Choroid plexus epithelial cell (primary cell): ENCODE results near the gene ZNF792.

Source experiments
- DNase-seq: peaks from one replicate; pipeline ENCODE4 v3.0.0-alpha.2; 2010; ENCODE audit warnings: low read depth
- H3K4me3 ChIP-seq: 2 replicates; pipeline ENCODE4 v1.5.1; 2011; ENCODE audit warnings: low read depth, mild to moderate bottlenecking, control low read depth, low read length, moderate library complexity
- TF ChIP-seq, protein P1 (sequence below): conservative IDR thresholded peaks from 2 replicates; pipeline ENCODE4 v1.5.1; 2011; ENCODE audit warnings: low read depth, mild to moderate bottlenecking, control low read depth, inconsistent platforms, low read length, moderate library complexity

ZNF792 gene

GRCh38 chr19:34963573-34964406, at the start of gene ZNF792:
TSS of gene ZNF792 (minus strand) at chr19:34964229. CDS start at chr19:34963662, 567 bp downstream.
- H3K4me3 ChIP-seq: peak within 1 kb of the TSS; percentile 81
- TF ChIP-seq, protein P1, sequence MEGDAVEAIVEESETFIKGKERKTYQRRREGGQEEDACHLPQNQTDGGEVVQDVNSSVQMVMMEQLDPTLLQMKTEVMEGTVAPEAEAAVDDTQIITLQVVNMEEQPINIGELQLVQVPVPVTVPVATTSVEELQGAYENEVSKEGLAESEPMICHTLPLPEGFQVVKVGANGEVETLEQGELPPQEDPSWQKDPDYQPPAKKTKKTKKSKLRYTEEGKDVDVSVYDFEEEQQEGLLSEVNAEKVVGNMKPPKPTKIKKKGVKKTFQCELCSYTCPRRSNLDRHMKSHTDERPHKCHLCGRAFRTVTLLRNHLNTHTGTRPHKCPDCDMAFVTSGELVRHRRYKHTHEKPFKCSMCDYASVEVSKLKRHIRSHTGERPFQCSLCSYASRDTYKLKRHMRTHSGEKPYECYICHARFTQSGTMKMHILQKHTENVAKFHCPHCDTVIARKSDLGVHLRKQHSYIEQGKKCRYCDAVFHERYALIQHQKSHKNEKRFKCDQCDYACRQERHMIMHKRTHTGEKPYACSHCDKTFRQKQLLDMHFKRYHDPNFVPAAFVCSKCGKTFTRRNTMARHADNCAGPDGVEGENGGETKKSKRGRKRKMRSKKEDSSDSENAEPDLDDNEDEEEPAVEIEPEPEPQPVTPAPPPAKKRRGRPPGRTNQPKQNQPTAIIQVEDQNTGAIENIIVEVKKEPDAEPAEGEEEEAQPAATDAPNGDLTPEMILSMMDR: no peak
- DNase-seq: peak; percentile 39

- peak; percentile 79 for DNase-seq
- no peak overlapping the region for H3K4me3 ChIP-seq
- TF ChIP-seq, protein P1: peak; percentile 97
These were observed 49.2 kb upstream of the ZNF792 start for GRCh38 chr19:35013041-35013819.

GRCh38 chr19:35011737-35012682, 48.0 kb upstream of the ZNF792 start:
- H3K4me3 ChIP-seq: no peak overlapping the region
- TF ChIP-seq, protein P1: no peak
- DNase-seq: no peak

DNA sequence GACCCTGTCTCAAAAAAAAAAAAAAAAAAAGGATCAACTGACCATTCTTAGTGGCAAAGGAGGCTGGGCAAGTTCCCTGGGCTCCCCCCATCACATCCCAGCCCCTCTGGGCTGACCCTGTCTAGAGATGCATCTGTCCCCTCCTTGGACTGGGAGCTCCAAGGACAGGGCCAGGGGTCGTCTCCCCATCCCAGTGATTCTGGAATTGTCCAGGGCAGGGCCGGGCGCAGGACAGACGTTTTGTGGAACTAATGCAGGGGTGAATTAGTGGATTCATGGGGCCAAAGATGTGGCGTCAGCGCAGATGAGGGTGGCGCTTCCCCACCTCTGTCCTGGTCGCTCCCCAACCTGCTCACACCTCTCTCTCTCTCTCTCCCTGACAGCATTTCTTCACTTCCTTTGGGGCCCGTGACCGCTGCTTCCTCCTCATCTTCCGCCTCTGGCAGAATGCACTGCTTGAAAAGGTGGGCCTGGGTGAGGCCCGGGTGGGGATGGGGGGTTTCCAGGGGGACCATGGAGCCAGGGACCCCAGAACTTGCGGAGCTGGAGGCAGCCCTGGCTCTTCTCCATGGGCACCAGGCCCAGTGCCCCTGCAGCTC, 47.2 kb upstream of the ZNF792 start:
- H3K4me3 ChIP-seq: no peak overlapping the region
- DNase-seq: no peak
- TF ChIP-seq, protein P1: no peak

DNA sequence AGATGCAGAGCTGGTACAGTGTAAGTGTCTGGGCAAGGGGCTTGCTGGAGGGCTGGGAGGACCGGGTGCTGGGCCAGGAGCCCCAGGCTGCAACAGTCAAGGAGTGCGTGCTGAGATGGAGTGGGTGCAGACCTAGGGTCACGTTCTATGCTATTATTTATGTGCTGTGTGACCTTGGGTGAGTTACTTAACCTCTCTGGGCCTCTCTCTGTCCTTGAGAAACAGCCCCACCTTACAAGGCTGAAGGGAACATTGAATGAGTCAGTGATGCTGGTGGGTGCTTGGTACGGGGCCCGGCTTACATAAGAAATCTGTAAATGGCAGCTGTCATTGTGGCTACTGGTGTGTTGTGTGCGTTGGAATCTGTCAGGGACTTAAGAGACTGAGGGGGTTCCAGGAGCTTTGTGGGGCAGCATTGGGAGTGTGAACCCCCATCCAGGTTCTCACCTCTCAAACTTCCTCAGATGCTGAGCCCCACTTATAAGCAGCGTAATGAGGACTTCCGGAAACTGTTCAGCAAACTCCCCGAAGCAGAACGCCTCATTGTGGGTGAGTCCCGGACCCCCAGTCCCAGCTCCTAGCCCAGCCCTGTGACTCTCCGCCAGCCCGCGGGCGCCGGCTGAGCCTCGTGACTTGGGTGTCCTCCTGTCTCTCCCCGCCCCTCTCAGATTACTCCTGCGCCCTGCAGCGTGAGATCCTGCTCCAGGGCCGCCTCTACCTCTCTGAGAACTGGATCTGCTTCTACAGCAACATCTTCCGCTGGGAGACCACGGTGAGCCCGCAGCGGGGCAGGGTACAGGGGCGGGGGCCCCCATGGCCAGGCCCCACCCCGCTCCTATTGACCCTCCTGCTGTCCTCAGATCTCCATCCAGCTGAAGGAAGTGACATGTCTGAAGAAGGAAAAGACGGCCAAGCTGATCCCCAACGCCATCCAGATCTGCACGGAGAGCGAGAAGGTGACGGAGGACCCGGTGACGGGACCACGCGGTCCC, 45.7 kb upstream of the ZNF792 start:
- TF ChIP-seq, protein P1: no peak
- no peak overlapping the region for H3K4me3 ChIP-seq
- DNase-seq: no peak
